Neural progenitor cell (in vitro differentiated cells): ENCODE measurements around the gene LRRC59.

Experiments used
- CTCF ChIP-seq: fragments of 200-600 bp; sonication (generic); IDR thresholded peaks from 2 replicates; pipeline ENCODE4 v1.5.1; 2017; ENCODE audit warnings: antibody characterized with exemption, mild to moderate bottlenecking
- EZH2 ChIP-seq: fragments of 200-600 bp; sonication (generic); IDR thresholded peaks from 2 replicates; pipeline ENCODE4 v1.6.1; 2017; ENCODE audit warnings: antibody characterized with exemption, mild to moderate bottlenecking, moderate library complexity
- EZH2phosphoT487 ChIP-seq: fragments of 200-600 bp; sonication (generic); IDR thresholded peaks from 2 replicates; pipeline ENCODE4 v1.6.1; 2017; ENCODE audit warnings: antibody characterized with exemption

GRCh38 chr17:50381920-50382319 is 15.4 kb downstream of the LRRC59 start:
- no peak for TF ChIP-seq CTCF
- TF ChIP-seq EZH2: no peak
- TF ChIP-seq EZH2phosphoT487: no peak
